ENCODE results near the gene SNX25. TPM values are rescaled to one million over a fixed set of nuclear protein-coding genes. Genes with fewer than 3 reads are reported as not detected.

The SNX25 gene
- total RNA-seq, 4 donors from 2014 or later: 5.5 to 18.9 (median 7.5) TPM

GRCh38 chr4:185404031-185404430, 194.6 kb downstream of the SNX25 start:
- intact Hi-C loops (cut with DNase I): no loop called here
- Histone ChIP-seq H3K4me3 (no peak overlapping the region), H3K9me3 (no peaks in the 10 kb centered on the region), H3K36me3 (peaks cover 0 to 96% (median 0%) of the 10 kb centered on the region in 3 donors), H3K27me3 (no peaks in the 10 kb centered on the region), H3K27ac (no peak overlapping the region), H3K4me1 (peaks cover 4 to 17% (median 4%) of the 10 kb centered on the region in 3 donors)
- DNase-seq: no peak
- 94 to 100% methylated on average over 3 to 4 of the region's 4 CpGs for WGBS, 2 donors
- TF ChIP-seq CTCF (IDR thresholded peaks at IDR 0.05) (no peak), POLR2A (IDR thresholded peaks at IDR 0.05) (no peak)

- Histone ChIP-seq H3K36me3 (peaks cover 0 to 97% (median 0%) of the 10 kb centered on the region in 3 donors), H3K9me3 (no peaks in the 10 kb centered on the region), H3K4me3 (no peak overlapping the region), H3K27ac (no peak overlapping the region), H3K27me3 (no peaks in the 10 kb centered on the region), H3K4me1 (peaks cover 0 to 2% (median 0%) of the 10 kb centered on the region in 3 donors)
- TF ChIP-seq CTCF (IDR thresholded peaks at IDR 0.05): no peak
- no peak for TF ChIP-seq POLR2A (IDR thresholded peaks at IDR 0.05)
- no peak for DNase-seq
- 82% methylated on average over 6 of the region's 6 CpGs for WGBS, 2 donors
- intact Hi-C loops (cut with DNase I): no loop called here
Measured at GRCh38 chr4:185405296-185405999, 196.1 kb downstream of the SNX25 start.

GRCh38 chr4:185408432-185408831, 199.0 kb downstream of the SNX25 start:
- intact Hi-C loops (cut with DNase I): no loop called here
- no peak for DNase-seq
- no peak for TF ChIP-seq CTCF (IDR thresholded peaks at IDR 0.05)
- no peak for TF ChIP-seq POLR2A (IDR thresholded peaks at IDR 0.05)
- Histone ChIP-seq H3K27ac (no peak overlapping the region), H3K4me1 (peaks cover 0 to 11% (median 0%) of the 10 kb centered on the region in 3 donors), H3K9me3 (no peaks in the 10 kb centered on the region), H3K4me3 (no peak overlapping the region), H3K36me3 (peaks cover 0 to 92% (median 0%) of the 10 kb centered on the region in 3 donors), H3K27me3 (no peaks in the 10 kb centered on the region)
- 90 to 92% methylated on average over 2 of the region's 2 CpGs for WGBS, 2 donors

- WGBS, 2 donors: 76 to 79% methylated on average over 5 of the region's 5 CpGs
- peaks cover 0 to 93% (median 0%) of the 10 kb centered on the region in 3 donors for H3K36me3 ChIP-seq
- no peaks in the 10 kb centered on the region for H3K9me3 ChIP-seq
- peaks cover 0 to 11% (median 0%) of the 10 kb centered on the region in 3 donors for H3K4me1 ChIP-seq
- no peaks in the 10 kb centered on the region for H3K27me3 ChIP-seq
- no peak overlapping the region for H3K27ac ChIP-seq
- intact Hi-C loops (cut with DNase I): no loop called here
- DNase-seq: no peak
- H3K4me3 ChIP-seq: no peak overlapping the region
- TF ChIP-seq CTCF (IDR thresholded peaks at IDR 0.05): no peak
- no peak for TF ChIP-seq POLR2A (IDR thresholded peaks at IDR 0.05)
Measured at GRCh38 chr4:185411849-185412248, 202.5 kb downstream of the SNX25 start.

- TF ChIP-seq POLR2A (IDR thresholded peaks at IDR 0.05) (no peak), CTCF (IDR thresholded peaks at IDR 0.05) (no peak)
- WGBS, 2 donors: 82 to 94% methylated on average over 5 of the region's 5 CpGs
- intact Hi-C loops (cut with DNase I): no loop called here
- Histone ChIP-seq H3K27me3 (no peaks in the 10 kb centered on the region), H3K9me3 (no peaks in the 10 kb centered on the region), H3K4me3 (no peak overlapping the region), H3K27ac (peak overlapping the region in 3 of 4 donors; percentile 3 to 59 (median 43)), H3K4me1 (peaks cover 0 to 11% (median 0%) of the 10 kb centered on the region in 3 donors), H3K36me3 (peaks cover 0 to 94% (median 0%) of the 10 kb centered on the region in 3 donors)
- no peak for DNase-seq
Measured at GRCh38 chr4:185412412-185412811, 203.0 kb downstream of the SNX25 start.

Other genes with a start within 250 kb of the SNX25 start
- gene HELT, start 191.1 kb upstream of the SNX25 start, total RNA-seq: not detected
- 10 to 100 TPM; 12.4 to 24.0 (median 16.3) TPM for gene SLC25A4, start 66.3 kb upstream of the SNX25 start, total RNA-seq
- gene CFAP97, start 5.6 kb upstream of the SNX25 start, total RNA-seq: 10 to 100 TPM; 14.6 to 34.0 (median 20.0) TPM
- gene LRP2BP, start 186.3 kb downstream of the SNX25 start, total RNA-seq: under 1 TPM in 3 of 4 donors, not detected in 1; 0.08 to 0.57 (median 0.22) TPM
- gene ANKRD37, start 187.2 kb downstream of the SNX25 start, total RNA-seq: 10 to 100 TPM in 1 of 4 donors, 1 to 10 TPM in 3; 4.7 to 40.1 (median 6.4) TPM
- gene UFSP2, start 216.4 kb downstream of the SNX25 start, total RNA-seq: 10 to 100 TPM; 20.0 to 32.4 (median 23.3) TPM

Measured in esophagus squamous epithelium (tissue), 5 donors.